HepG2 (cell line): ENCODE data around the gene CDC42EP1. TPM values are rescaled to one million over a fixed set of nuclear protein-coding genes. Genes with fewer than 3 reads are reported as not detected.

ENCODE experiments used
- ATF7-NPFF ChIP-seq: sonication (generic); formaldehyde crosslinking; IDR thresholded peaks from 2 replicates; pipeline ENCODE4 v1.8.1; 2023; ENCODE audit warnings: mild to moderate bottlenecking, low read depth, missing genetic modification reagents, moderate library complexity
- CBFB ChIP-seq: sonication (generic); formaldehyde crosslinking; IDR thresholded peaks from 2 replicates; pipeline ENCODE4 v1.4.0; 2020; ENCODE audit warnings: missing genetic modification reagents
- CHD4 ChIP-seq: fragments of 200-600 bp; sonication (generic); IDR thresholded peaks from 2 replicates; pipeline ENCODE4 v1.7.0; 2017; ENCODE audit warnings: mild to moderate bottlenecking, low read length, borderline replicate concordance
- DBP ChIP-seq: sonication (generic); formaldehyde crosslinking; IDR thresholded peaks from 2 replicates; pipeline ENCODE4 v1.4.0; 2020; ENCODE audit warnings: missing genetic modification reagents; ENCODE audit errors: not compliant biosample characterization
- DNMT3B ChIP-seq: conservative IDR thresholded peaks from 2 replicates; pipeline ENCODE4 v1.6.1; 2016; ENCODE audit warnings: missing biosample characterization, control low read depth
- FOXC1 ChIP-seq: sonication (generic); formaldehyde crosslinking; IDR thresholded peaks from 2 replicates; pipeline ENCODE4 v1.8.0; 2022; ENCODE audit warnings: mild to moderate bottlenecking, missing genetic modification reagents, borderline replicate concordance
- FOXO1 ChIP-seq: sonication (generic); formaldehyde crosslinking; IDR thresholded peaks from 2 replicates; pipeline ENCODE4 v1.4.0; 2020; ENCODE audit warnings: missing genetic modification reagents
- GABPB1 ChIP-seq: IDR thresholded peaks from 2 replicates; pipeline ENCODE4 v1.6.1; 2016; ENCODE audit warnings: mild to moderate bottlenecking, missing genetic modification reagents, moderate library complexity, missing compliant biosample characterization
- GATAD2A ChIP-seq: IDR thresholded peaks from 2 replicates; pipeline ENCODE4 v1.6.1; 2016
- HNRNPL ChIP-seq: fragments of 200-400 bp; formaldehyde crosslinking; IDR thresholded peaks from 2 replicates; pipeline ENCODE4 v1.6.1; 2017; ENCODE audit warnings: mild to moderate bottlenecking, low read depth, low read length
- KDM1A ChIP-seq: IDR thresholded peaks from 2 replicates; pipeline ENCODE4 v1.6.1; 2016; ENCODE audit warnings: missing compliant biosample characterization
- KDM5B ChIP-seq: sonication (generic); formaldehyde crosslinking; IDR thresholded peaks from 2 replicates; pipeline ENCODE4 v1.4.0; 2020; ENCODE audit warnings: missing genetic modification reagents, mild to moderate bottlenecking, borderline replicate concordance
- MBD4 ChIP-seq: IDR thresholded peaks from 2 replicates; pipeline ENCODE4 v1.6.1; 2012; ENCODE audit warnings: low read length, inconsistent platforms, borderline replicate concordance
- MTF1 ChIP-seq: sonication (generic); formaldehyde crosslinking; IDR thresholded peaks from 2 replicates; pipeline ENCODE4 v1.5.0; 2020; ENCODE audit warnings: missing genetic modification reagents
- NFIC ChIP-seq: IDR thresholded peaks from 2 replicates; pipeline ENCODE4 v1.6.1; 2012; ENCODE audit warnings: mild to moderate bottlenecking, low read length, inconsistent platforms
- PATZ1 ChIP-seq: sonication (generic); formaldehyde crosslinking; IDR thresholded peaks from 2 replicates; pipeline ENCODE4 v1.4.0; 2020; ENCODE audit warnings: missing genetic modification reagents
- PHF8 ChIP-seq: sonication (generic); formaldehyde crosslinking; IDR thresholded peaks from 2 replicates; pipeline ENCODE4 v1.5.0; 2020; ENCODE audit warnings: missing genetic modification reagents
- RBFOX2 ChIP-seq: fragments of 200-400 bp; formaldehyde crosslinking; IDR thresholded peaks from 2 replicates; pipeline ENCODE4 v1.6.1; 2017; ENCODE audit warnings: low read depth, mild to moderate bottlenecking, low read length
- RBM39 ChIP-seq: fragments of 200-400 bp; formaldehyde crosslinking; IDR thresholded peaks from one replicate; pipeline ENCODE4 v1.6.1; 2018; ENCODE audit warnings: antibody characterized with exemption, mild to moderate bottlenecking, low read depth, low read length; ENCODE audit not compliant: poor library complexity, severe bottlenecking
- TAF1 ChIP-seq: sonication (generic); formaldehyde crosslinking; IDR thresholded peaks from 2 replicates; pipeline ENCODE4 v1.4.0; 2020; ENCODE audit warnings: missing genetic modification reagents
- THAP11 ChIP-seq: IDR thresholded peaks from 2 replicates; pipeline ENCODE4 v1.6.1; 2016; ENCODE audit warnings: missing biosample characterization, missing genetic modification reagents
- ZBTB39 ChIP-seq: sonication (generic); formaldehyde crosslinking; IDR thresholded peaks from 2 replicates; pipeline ENCODE4 v1.5.0; 2020; ENCODE audit warnings: missing genetic modification reagents
- ZFX ChIP-seq: sonication (generic); formaldehyde crosslinking; IDR thresholded peaks from 2 replicates; pipeline ENCODE4 v1.4.0; 2020; ENCODE audit warnings: mild to moderate bottlenecking, low read depth, missing genetic modification reagents, moderate library complexity
- ZNF256 ChIP-seq: sonication (generic); formaldehyde crosslinking; conservative IDR thresholded peaks from 2 replicates; pipeline ENCODE4 v1.4.0; 2020; ENCODE audit warnings: missing genetic modification reagents
- ZNF331 ChIP-seq: sonication (generic); formaldehyde crosslinking; IDR thresholded peaks from 2 replicates; pipeline ENCODE4 v1.4.0; 2020; ENCODE audit warnings: missing genetic modification reagents
- ZNF354B ChIP-seq: sonication (generic); formaldehyde crosslinking; IDR thresholded peaks from 2 replicates; pipeline ENCODE4 v1.8.0; 2022; ENCODE audit warnings: mild to moderate bottlenecking, missing genetic modification reagents
- ZNF879 ChIP-seq: sonication (generic); formaldehyde crosslinking; IDR thresholded peaks from 2 replicates; pipeline ENCODE4 v1.8.1; 2023; ENCODE audit warnings: missing genetic modification reagents
- polyA plus RNA-seq, 8 experiments: library from polyadenylated mRNA; depleted of rRNA in 3 of 8; stranded (reverse) in 7 of 8; unstranded in 1 of 8; fragments of >200 nt; fragmentation: Illumina TruSeq in 4 of 8; extraction: Trizol in 4 of 8; gene quantifications; 2 replicates each; pipeline versions ENCODE4 v1.2.1 to v1.2.3, GENCODE V29; 2011 to 2016; ENCODE audit warnings: low read depth in 4 of 8, missing spikeins in 1 of 8, mixed read lengths in 1 of 8; ENCODE audit not compliant: insufficient read depth in 1 of 8
- total RNA-seq, 5 experiments: library from RNA; depleted of rRNA; stranded (reverse); fragments of >200 nt; fragmentation: Illumina TruSeq; extraction: Trizol; gene quantifications; 2 replicates each; pipeline ENCODE4 v1.2.3, GENCODE V29; 2016; ENCODE audit warnings: low read depth in 1 of 5

CDC42EP1 gene
- total and polyA plus RNA-seq, 2 of the 13 experiments (the other 11 are each of a cell fraction or from before 2014, with no cell fraction given), result 17.1 to 29.5 TPM

GRCh38 chr22:37546437-37547250, 13.6 kb upstream of the CDC42EP1 start (continued):
- TF ChIP-seq ZNF354B (CRISPR knock-in tag) (no peak), ZNF879 (CRISPR knock-in tag) (no peak), RBFOX2 (no peak), DBP (peak; percentile 71), MTF1 (CRISPR knock-in tag) (0 out of 2 replicates have a peak, but pooled peaks have one; percentile 36), CBFB (CRISPR knock-in tag) (no peak), MBD4 (no peak), GATAD2A (CRISPR knock-in tag) (0 out of 2 replicates have a peak, but pooled peaks have one; percentile 27), KDM1A (CRISPR knock-in tag) (no peak), ZBTB39 (CRISPR knock-in tag) (no peak), FOXO1 (CRISPR knock-in tag) (peak; percentile 51; the same call in 1 of the 2 replicates), KDM5B (0 out of 2 replicates have a peak, but pooled peaks have one; percentile 5), GABPB1 (CRISPR knock-in tag) (peak; percentile 43), ZFX (peak; percentile 69; the same call in 1 of the 2 replicates), PATZ1 (CRISPR knock-in tag) (peak; percentile 64; the same call in 1 of the 2 replicates), CHD4 (peak; percentile 56), ZNF331 (0 out of 2 replicates have a peak, but pooled peaks have one; percentile 10), NFIC (0 out of 2 replicates have a peak, but pooled peaks have one; percentile 10), THAP11 (CRISPR knock-in tag) (0 out of 2 replicates have a peak, but pooled peaks have one; percentile 12), PHF8 (CRISPR knock-in tag) (peak; percentile 45; the same call in 1 of the 2 replicates), ATF7-NPFF (CRISPR knock-in tag) (no peak), DNMT3B (CRISPR knock-in tag) (0 out of 2 replicates have a peak, but pooled peaks have one; percentile 28), FOXC1 (CRISPR knock-in tag) (no peak; the same call in 1 of the 2 replicates), TAF1 (CRISPR knock-in tag) (peak; percentile 12; the same call in 1 of the 2 replicates), ZNF256 (CRISPR knock-in tag) (0 out of 2 replicates have a peak, but pooled peaks have one; percentile 40), HNRNPL (peak; percentile 69; the same call in 1 of the 2 replicates), RBM39 (peak; percentile 11)
